ENCODE results near the gene SLC39A9. TPM values are rescaled to one million over a fixed set of nuclear protein-coding genes. Genes with fewer than 3 reads are reported as not detected.

The SLC39A9 gene
- total RNA-seq, 1 experiment from 2014 or later = 44.1 TPM

- ChIA-PET CTCF (no interaction called here), POLR2A (no interaction called here)
- H3K27me3 Mint-ChIP-seq (ENCODE audit: low read depth) = no peaks in the 10 kb centered on the region
- H3K4me3 Mint-ChIP-seq = peak overlapping the region; percentile 94
- no peak overlapping the region for H3K27ac Mint-ChIP-seq
- H3K9me3 Mint-ChIP-seq = no peaks in the 10 kb centered on the region
- TF ChIP-seq ZBTB21 (CRISPR knock-in tag; IDR thresholded peaks at IDR 0.05; ENCODE audit: borderline replicate concordance) (no peak), ZNF121 (CRISPR knock-in tag; IDR thresholded peaks at IDR 0.05) (peak; percentile 70; the same call in 1 of the 2 replicates), FOXK1 (CRISPR knock-in tag; IDR thresholded peaks at IDR 0.05) (no peak), CREB1 (CRISPR knock-in tag; IDR thresholded peaks at IDR 0.05) (no peak), CREM (CRISPR knock-in tag; IDR thresholded peaks at IDR 0.05) (no peak), SOX15 (CRISPR knock-in tag; IDR thresholded peaks at IDR 0.05) (no peak), GTF2I (CRISPR knock-in tag; conservative IDR thresholded peaks at IDR 0.05) (0 out of 2 replicates have a peak, but pooled peaks have one; percentile 49)
- TF ChIP-seq, protein P1, sequence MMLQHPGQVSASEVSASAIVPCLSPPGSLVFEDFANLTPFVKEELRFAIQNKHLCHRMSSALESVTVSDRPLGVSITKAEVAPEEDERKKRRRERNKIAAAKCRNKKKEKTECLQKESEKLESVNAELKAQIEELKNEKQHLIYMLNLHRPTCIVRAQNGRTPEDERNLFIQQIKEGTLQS (CRISPR knock-in tag; conservative IDR thresholded peaks at IDR 0.05) = no peak
- no peak for DNase-seq (ENCODE audit: low spot score)
- H3K36me3 Mint-ChIP-seq = peaks cover 24% of the 10 kb centered on the region
- H3K4me1 Mint-ChIP-seq = peaks cover 33% of the 10 kb centered on the region
- no peak for ATAC-seq
These were observed 1.3 kb downstream of the SLC39A9 start for GRCh38 chr14:69399750-69400149.

DNA sequence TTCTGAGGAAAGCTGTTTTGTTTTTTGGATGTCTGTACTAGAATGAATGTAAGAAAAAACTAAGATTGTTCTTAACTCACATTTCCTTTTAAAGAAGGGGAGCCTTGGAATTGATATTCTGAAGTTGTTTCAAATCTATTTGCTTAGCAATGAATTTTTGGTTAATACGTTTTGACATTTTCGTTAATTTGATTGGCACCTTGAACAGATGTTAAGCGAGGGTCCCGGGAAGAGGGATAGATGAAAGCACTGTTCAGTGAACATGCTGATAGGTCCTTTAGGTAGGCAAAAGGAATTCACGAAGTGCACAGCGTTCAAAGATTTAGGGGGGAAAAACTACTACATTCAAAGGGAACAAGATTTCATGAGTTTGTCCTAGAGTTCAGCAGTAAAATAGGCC, 1.7 kb downstream of the SLC39A9 start:
- H3K9me3 Mint-ChIP-seq = no peaks in the 10 kb centered on the region
- peak overlapping the region; percentile 94 for H3K4me3 Mint-ChIP-seq
- CTCF ChIA-PET = interaction anchor here (0.6 kb wide), 1 partner anchor 37 kb away, joined by 3 read pairs; no protein-coding TSS in a partner anchor
- no peaks in the 10 kb centered on the region for H3K27me3 Mint-ChIP-seq (ENCODE audit: low read depth)
- POLR2A ChIA-PET = no interaction called here
- peaks cover 20% of the 10 kb centered on the region for H3K36me3 Mint-ChIP-seq
- peak overlapping the region; percentile 48; the same call in 1 of the 2 replicates for H3K27ac Mint-ChIP-seq
- H3K4me1 Mint-ChIP-seq = peaks cover 33% of the 10 kb centered on the region
- ATAC-seq = no peak
- TF ChIP-seq TCF7 (CRISPR knock-in tag; IDR thresholded peaks at IDR 0.05; ENCODE audit: low read depth) = no peak
- TF ChIP-seq IRF1 (CRISPR knock-in tag; IDR thresholded peaks at IDR 0.05) = no peak
- TF ChIP-seq, protein P2, sequence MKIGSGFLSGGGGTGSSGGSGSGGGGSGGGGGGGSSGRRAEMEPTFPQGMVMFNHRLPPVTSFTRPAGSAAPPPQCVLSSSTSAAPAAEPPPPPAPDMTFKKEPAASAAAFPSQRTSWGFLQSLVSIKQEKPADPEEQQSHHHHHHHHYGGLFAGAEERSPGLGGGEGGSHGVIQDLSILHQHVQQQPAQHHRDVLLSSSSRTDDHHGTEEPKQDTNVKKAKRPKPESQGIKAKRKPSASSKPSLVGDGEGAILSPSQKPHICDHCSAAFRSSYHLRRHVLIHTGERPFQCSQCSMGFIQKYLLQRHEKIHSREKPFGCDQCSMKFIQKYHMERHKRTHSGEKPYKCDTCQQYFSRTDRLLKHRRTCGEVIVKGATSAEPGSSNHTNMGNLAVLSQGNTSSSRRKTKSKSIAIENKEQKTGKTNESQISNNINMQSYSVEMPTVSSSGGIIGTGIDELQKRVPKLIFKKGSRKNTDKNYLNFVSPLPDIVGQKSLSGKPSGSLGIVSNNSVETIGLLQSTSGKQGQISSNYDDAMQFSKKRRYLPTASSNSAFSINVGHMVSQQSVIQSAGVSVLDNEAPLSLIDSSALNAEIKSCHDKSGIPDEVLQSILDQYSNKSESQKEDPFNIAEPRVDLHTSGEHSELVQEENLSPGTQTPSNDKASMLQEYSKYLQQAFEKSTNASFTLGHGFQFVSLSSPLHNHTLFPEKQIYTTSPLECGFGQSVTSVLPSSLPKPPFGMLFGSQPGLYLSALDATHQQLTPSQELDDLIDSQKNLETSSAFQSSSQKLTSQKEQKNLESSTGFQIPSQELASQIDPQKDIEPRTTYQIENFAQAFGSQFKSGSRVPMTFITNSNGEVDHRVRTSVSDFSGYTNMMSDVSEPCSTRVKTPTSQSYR (CRISPR knock-in tag; IDR thresholded peaks at IDR 0.05) = no peak
- no peak for TF ChIP-seq ATF6 (CRISPR knock-in tag; IDR thresholded peaks at IDR 0.05)
- no peak for TF ChIP-seq ZNF121 (CRISPR knock-in tag; IDR thresholded peaks at IDR 0.05)
- no peak for TF ChIP-seq NR1H2 (CRISPR knock-in tag; IDR thresholded peaks at IDR 0.05)
- TF ChIP-seq RELA (CRISPR knock-in tag; IDR thresholded peaks at IDR 0.05; ENCODE audit: borderline replicate concordance) = no peak
- DNase-seq (ENCODE audit: low spot score) = no peak

GRCh38 chr14:69401841-69402240, 3.3 kb downstream of the SLC39A9 start:
- TF ChIP-seq FOXP1 (CRISPR knock-in tag; IDR thresholded peaks at IDR 0.05; ENCODE audit: borderline replicate concordance) (no peak), ZBTB43 (CRISPR knock-in tag; IDR thresholded peaks at IDR 0.05) (no peak), CREB1 (CRISPR knock-in tag; IDR thresholded peaks at IDR 0.05) (no peak), GRHL2 (CRISPR knock-in tag; IDR thresholded peaks at IDR 0.05; ENCODE audit: insufficient replicate concordance, severe bottlenecking) (no peak), ZNF138 (CRISPR knock-in tag; conservative IDR thresholded peaks at IDR 0.05) (no peak), MLX (CRISPR knock-in tag; IDR thresholded peaks at IDR 0.05) (no peak), TCF7 (CRISPR knock-in tag; IDR thresholded peaks at IDR 0.05; ENCODE audit: low read depth) (no peak), SOX15 (CRISPR knock-in tag; IDR thresholded peaks at IDR 0.05) (no peak), ZNF232 (CRISPR knock-in tag; IDR thresholded peaks at IDR 0.05) (no peak)
- TF ChIP-seq, protein P3, sequence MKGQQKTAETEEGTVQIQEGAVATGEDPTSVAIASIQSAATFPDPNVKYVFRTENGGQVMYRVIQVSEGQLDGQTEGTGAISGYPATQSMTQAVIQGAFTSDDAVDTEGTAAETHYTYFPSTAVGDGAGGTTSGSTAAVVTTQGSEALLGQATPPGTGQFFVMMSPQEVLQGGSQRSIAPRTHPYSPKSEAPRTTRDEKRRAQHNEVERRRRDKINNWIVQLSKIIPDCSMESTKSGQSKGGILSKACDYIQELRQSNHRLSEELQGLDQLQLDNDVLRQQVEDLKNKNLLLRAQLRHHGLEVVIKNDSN (CRISPR knock-in tag; IDR thresholded peaks at IDR 0.05) = no peak
- TF ChIP-seq, protein P1 (CRISPR knock-in tag; conservative IDR thresholded peaks at IDR 0.05) = no peak
- TF ChIP-seq, protein P4, sequence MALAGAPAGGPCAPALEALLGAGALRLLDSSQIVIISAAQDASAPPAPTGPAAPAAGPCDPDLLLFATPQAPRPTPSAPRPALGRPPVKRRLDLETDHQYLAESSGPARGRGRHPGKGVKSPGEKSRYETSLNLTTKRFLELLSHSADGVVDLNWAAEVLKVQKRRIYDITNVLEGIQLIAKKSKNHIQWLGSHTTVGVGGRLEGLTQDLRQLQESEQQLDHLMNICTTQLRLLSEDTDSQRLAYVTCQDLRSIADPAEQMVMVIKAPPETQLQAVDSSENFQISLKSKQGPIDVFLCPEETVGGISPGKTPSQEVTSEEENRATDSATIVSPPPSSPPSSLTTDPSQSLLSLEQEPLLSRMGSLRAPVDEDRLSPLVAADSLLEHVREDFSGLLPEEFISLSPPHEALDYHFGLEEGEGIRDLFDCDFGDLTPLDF (CRISPR knock-in tag; IDR thresholded peaks at IDR 0.05) = no peak
- POLR2A ChIA-PET = no interaction called here

More at GRCh38 chr14:69401841-69402240, 3.3 kb downstream of the SLC39A9 start:
- Mint-ChIP-seq H3K4me1 (peaks cover 28% of the 10 kb centered on the region), H3K9me3 (no peaks in the 10 kb centered on the region), H3K27me3 (ENCODE audit: low read depth) (no peaks in the 10 kb centered on the region), H3K27ac (no peak overlapping the region), H3K4me3 (no peak overlapping the region), H3K36me3 (peaks cover 3% of the 10 kb centered on the region; the same call in 1 of the 2 replicates)
- ATAC-seq (no peak), DNase-seq (ENCODE audit: low spot score) (no peak)
- CTCF ChIA-PET = no interaction called here
